GM12891 (cell line): Measurements from ENCODE around the gene ATF7IP2.

ENCODE experiments used
- POLR2A ChIP-seq: IDR thresholded peaks from 2 replicates; pipeline ENCODE4 v1.6.1; 2011; ENCODE audit warnings: low read depth, low read length, control low read depth
- POLR2AphosphoS5 ChIP-seq: IDR thresholded peaks from 2 replicates; pipeline ENCODE4 v1.6.1; 2011; ENCODE audit warnings: low read depth, low read length, control low read depth

DNA sequence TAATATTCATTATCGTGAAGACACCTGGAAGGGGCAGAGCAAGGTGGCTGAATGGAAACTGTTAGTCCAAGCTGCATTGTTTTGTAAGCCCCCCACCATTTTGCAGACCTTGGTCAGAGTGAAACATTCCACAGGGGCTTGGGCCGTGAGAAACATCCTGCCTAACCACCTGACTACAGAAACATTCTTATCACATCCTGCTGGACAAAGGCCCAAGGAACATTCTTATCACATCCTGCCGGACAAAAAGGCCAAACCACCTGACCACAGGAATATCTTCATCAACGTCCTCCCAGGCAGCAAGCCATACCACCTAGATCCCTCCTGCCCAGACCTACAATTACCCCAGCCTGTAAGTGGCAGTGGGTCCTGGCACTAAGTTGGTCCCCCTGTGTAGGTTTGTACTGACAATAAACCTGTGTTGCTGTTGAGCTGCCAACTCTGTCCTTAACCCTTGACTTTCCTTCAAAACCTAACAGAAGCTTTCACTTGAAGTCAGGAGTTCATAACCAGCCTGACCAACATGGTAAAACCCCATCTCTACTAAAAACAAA, 19.6 kb downstream of the ATF7IP2 start:
- TF ChIP-seq POLR2A (no peak), POLR2AphosphoS5 (no peak)
